ENCODE results near the gene STOML1. TPM values are rescaled to one million over a fixed set of nuclear protein-coding genes. Genes with fewer than 3 reads are reported as not detected.

The STOML1 gene
- total RNA-seq, 1 experiment from 2014 or later, result 2.5 TPM

- H3K27ac Mint-ChIP-seq, result no peak overlapping the region; a peak in 1 of 7 replicates
- H3K14ac ChIP-seq (ENCODE audit: insufficient read depth, low read length), result no peak overlapping the region
- no peak overlapping the region for H3K23ac ChIP-seq (ENCODE audit: insufficient read length, low read depth, low read length)
- WGBS (ENCODE audit: extremely low coverage, insufficient read length, low lambda C conversion rate), result no CpG with 5 or more reads among the region's 5 CpGs
- H3K23me2 ChIP-seq (ENCODE audit: insufficient read length, low read depth, low read length, poor library complexity, severe bottlenecking), result no peaks in the 10 kb centered on the region
- H3K9me3 ChIP-seq (ENCODE audit: control insufficient read depth, low read depth, low read length), result no peaks in the 10 kb centered on the region
- H3K9ac ChIP-seq (ENCODE audit: extremely low read depth, insufficient read length, low read length), result no peak overlapping the region
- no peak overlapping the region for H3K4me3 Mint-ChIP-seq
- no peak for TF ChIP-seq CTCF (conservative IDR thresholded peaks at IDR 0.05)
- no peak overlapping the region for H2BK12ac ChIP-seq (ENCODE audit: insufficient read length, low read depth, low read length)
- H3K79me2 ChIP-seq (ENCODE audit: insufficient read depth, low read length), result no peaks in the 10 kb centered on the region
- no peak overlapping the region for H2BK120ac ChIP-seq (ENCODE audit: low read depth, low read length, poor library complexity, severe bottlenecking)
- no peak overlapping the region for H2AK5ac ChIP-seq (ENCODE audit: insufficient read length, low read length)
- no peak overlapping the region for H3K56ac ChIP-seq (ENCODE audit: insufficient read length, low read depth, low read length)
- H3K9me3 Mint-ChIP-seq, result no peaks in the 10 kb centered on the region; a peak in 1 of 5 replicates
- no peak overlapping the region for H2BK15ac ChIP-seq (ENCODE audit: low read depth, low read length)
- H3K4me2 ChIP-seq (ENCODE audit: insufficient read depth, insufficient read length, low read length), result no peak overlapping the region
- peaks cover 4% of the 10 kb centered on the region for H3K27me3 Mint-ChIP-seq (ENCODE audit: low read depth)
- H4K8ac ChIP-seq (replicated peaks; ENCODE audit: insufficient read length, low read depth, low read length), result no peak overlapping the region
- no peaks in the 10 kb centered on the region for H3K79me1 ChIP-seq (ENCODE audit: insufficient read depth, low read depth, low read length, poor library complexity, severe bottlenecking)
- peaks cover 3% of the 10 kb centered on the region; the same call in 1 of the 2 replicates for H3K4me1 ChIP-seq (ENCODE audit: insufficient read depth, low read length)
- no peak overlapping the region for H2AFZ ChIP-seq (ENCODE audit: low read length)
- H3K4ac ChIP-seq (ENCODE audit: low read depth, low read length), result no peak overlapping the region
- peaks cover 31 to 37% of the 10 kb centered on the region in 2 experiments for H3K4me1 Mint-ChIP-seq
- H3K36me3 Mint-ChIP-seq (ENCODE audit: insufficient read depth in 1 of 3, low read depth in 3 of 3), result peaks cover 4 to 8% (median 6%) of the 10 kb centered on the region in 3 experiments; a peak in 4 of 7 replicates
- no peaks in the 10 kb centered on the region for H4K20me1 ChIP-seq (ENCODE audit: control insufficient read depth, insufficient read depth, insufficient read length)
- H2BK20ac ChIP-seq (ENCODE audit: low read depth, low read length, poor library complexity, severe bottlenecking), result no peak overlapping the region
- H4K91ac ChIP-seq (ENCODE audit: insufficient read length, low read depth, low read length), result no peak overlapping the region
- no peak for DNase-seq
- H3K27me3 ChIP-seq (ENCODE audit: insufficient read depth, low read length), result no peaks in the 10 kb centered on the region
- no peak overlapping the region for H2BK5ac ChIP-seq (ENCODE audit: insufficient read length, low read length)
- H3K18ac ChIP-seq (ENCODE audit: insufficient read length, low read depth, low read length), result no peak overlapping the region
- H3T11ph ChIP-seq (ENCODE audit: low read length), result no peak overlapping the region
- no peak overlapping the region for H3K27ac ChIP-seq (ENCODE audit: insufficient read length, low read depth, low read length)
- no peak overlapping the region for H4K5ac ChIP-seq (ENCODE audit: insufficient read length, low read depth, low read length)
Observed at GRCh38 chr15:74039656-74040010, 47.5 kb upstream of the STOML1 start.

Measured in H9 (cell line).